Adrenal gland (tissue), 5 donors: ENCODE measurements around the gene CREG2.

ENCODE experiments used
- CTCF ChIP-seq, 6 experiments: fragments of 450-650 bp in 4 of 6; fragments of 200-600 bp in 2 of 6; sonication (generic) in 1 of 6; IDR thresholded peaks; 1 replicate in 5 of 6; 2 replicates in 1 of 6; pipeline versions ENCODE4 v1.5.1 to v1.8.0; 2016 to 2021; ENCODE audit warnings: antibody characterized with exemption in 6 of 6, mild to moderate bottlenecking in 2 of 6, moderate library complexity in 1 of 6
- POLR2A ChIP-seq, 2 donors: fragments of 450-650 bp; IDR thresholded peaks; one replicate each; pipeline ENCODE4 v1.6.1; 2017; ENCODE audit warnings: antibody characterized with exemption in 2 of 2, mild to moderate bottlenecking in 2 of 2, moderate library complexity in 1 of 2
- donor health status: DM: no; HTN: no; CAD: no.

GRCh38 chr2:101327863-101328394, 59.4 kb downstream of the CREG2 start:
- TF ChIP-seq CTCF (IDR thresholded peaks at IDR 0.05) (no peak), POLR2A (IDR thresholded peaks at IDR 0.05) (no peak)
